Fibroblast of pulmonary artery (primary cell): Measurements from ENCODE around the gene GPC3.
A peak's percentile ranks its signal among the peaks of the same experiment; 100 is the strongest.

Source experiments
- DNase-seq: peaks from one replicate; pipeline ENCODE4 v3.0.0-alpha.2; 2010; ENCODE audit warnings: low read depth
- H3K4me3 ChIP-seq: replicated peaks from 2 replicates; pipeline ENCODE4 v1.5.1; 2011; ENCODE audit warnings: low read depth, mild to moderate bottlenecking, control low read depth, low read length, moderate library complexity
- CTCF ChIP-seq: IDR thresholded peaks from 2 replicates; pipeline ENCODE4 v1.5.1; 2011; ENCODE audit warnings: mild to moderate bottlenecking, control low read depth, low read length, inconsistent platforms; ENCODE audit errors: missing control alignments

Gene GPC3

GRCh38 chrX:133793626-133794025 lies 191.8 kb downstream of the GPC3 start:
- H3K4me3 ChIP-seq: no peak overlapping the region
- no peak for DNase-seq
- no peak for TF ChIP-seq CTCF

GRCh38 chrX:133792198-133792953 lies 193.0 kb downstream of the GPC3 start:
- peak; percentile 77 for DNase-seq
- peak overlapping the region; percentile 42 for H3K4me3 ChIP-seq

GRCh38 chrX:133789829-133790228 lies 195.6 kb downstream of the GPC3 start:
- H3K4me3 ChIP-seq: no peak overlapping the region
- TF ChIP-seq CTCF: no peak
- no peak for DNase-seq

More at GRCh38 chrX:133792198-133792953, 193.0 kb downstream of the GPC3 start:
- TF ChIP-seq CTCF: no peak

GRCh38 chrX:133786382-133786781 lies 199.0 kb downstream of the GPC3 start:
- no peak for TF ChIP-seq CTCF

GRCh38 chrX:133783274-133783673 lies 202.1 kb downstream of the GPC3 start:
- no peak overlapping the region for H3K4me3 ChIP-seq
- TF ChIP-seq CTCF: no peak
- no peak for DNase-seq

More at GRCh38 chrX:133786382-133786781, 199.0 kb downstream of the GPC3 start:
- H3K4me3 ChIP-seq: no peak overlapping the region
- DNase-seq: no peak

- no peak overlapping the region for H3K4me3 ChIP-seq
- no peak for TF ChIP-seq CTCF
- DNase-seq: no peak
Observed at GRCh38 chrX:133781174-133781573, 204.2 kb downstream of the GPC3 start.

GRCh38 chrX:133776072-133776471 lies 209.3 kb downstream of the GPC3 start:
- no peak overlapping the region for H3K4me3 ChIP-seq
- no peak for DNase-seq
- peak; percentile 45 for TF ChIP-seq CTCF
